Activated CD4-positive, alpha-beta memory T cell treated with anti-CD3 and anti-CD28 coated beads, Interleukin-2, amount 10 ng/mL, durations not matched to agents 7 days and 5 days (primary cell): ENCODE data around the gene INCENP. TPM values are rescaled to one million over a fixed set of nuclear protein-coding genes. Genes with fewer than 3 reads are reported as not detected.

ENCODE experiments used
- CTCF ChIA-PET: fragments of 350-600 bp; sonication (Branson Sonifier 250); formaldehyde crosslinking; loops from one replicate; lab custom pipeline; 2021; ENCODE audit warnings: antibody characterized with exemption, inconsistent platforms; lab: Charles Lee
- POLR2A ChIA-PET: fragments of 350-600 bp; sonication (Branson Sonifier 250); formaldehyde crosslinking; loops from one replicate; lab custom pipeline; 2021; ENCODE audit warnings: antibody characterized with exemption; lab: Charles Lee
- DNase-seq: peaks from one replicate; pipeline ENCODE4 v3.0.0-alpha.2; 2020
- H3K27ac Mint-ChIP-seq: one replicate; pipeline ENCODE4 v1.8.0; 2021; ENCODE audit warnings: mild to moderate bottlenecking, mixed read lengths
- H3K27me3 Mint-ChIP-seq: one replicate; pipeline ENCODE4 v1.8.0; 2021; ENCODE audit warnings: mixed read lengths
- H3K36me3 Mint-ChIP-seq: one replicate; pipeline ENCODE4 v1.8.0; 2021; ENCODE audit warnings: low read depth, mixed read lengths
- H3K4me1 Mint-ChIP-seq: one replicate; pipeline ENCODE4 v1.8.0; 2021; ENCODE audit warnings: mixed read lengths
- H3K4me3 Mint-ChIP-seq: one replicate; pipeline ENCODE4 v1.8.0; 2021; ENCODE audit warnings: mild to moderate bottlenecking, mixed read lengths
- H3K9me3 Mint-ChIP-seq: one replicate; pipeline ENCODE4 v1.8.0; 2021; ENCODE audit warnings: mixed read lengths
- total RNA-seq, 2 experiments: library from RNA; stranded (reverse); gene quantifications; one replicate each; pipeline ENCODE4 v1.2.3, GENCODE V29; 2021

Gene INCENP
- total RNA-seq, 2 experiments from 2014 or later: 156 to 169 TPM

- DNase-seq: no peak
- Mint-ChIP-seq H3K27ac (peak overlapping the region; percentile 74), H3K4me1 (peaks cover 16% of the 10 kb centered on the region), H3K9me3 (peaks cover 3% of the 10 kb centered on the region), H3K36me3 (no peaks in the 10 kb centered on the region), H3K27me3 (peaks cover 2% of the 10 kb centered on the region), H3K4me3 (peak overlapping the region; percentile 62)
- ChIA-PET POLR2A (no interaction called here), CTCF (interaction anchor here (1.0 to 5.6 kb wide), 6 partner anchors 25 to 308 kb away, joined by 3 to 144 read pairs (median 20); no protein-coding TSS in a partner anchor)
Measured at GRCh38 chr11:62105667-62106191, 18.1 kb upstream of the INCENP start.

- peaks cover 3% of the 10 kb centered on the region for H3K9me3 Mint-ChIP-seq
- ChIA-PET POLR2A (interaction anchor here (0.6 to 1.6 kb wide), 6 partner anchors 83 to 311 kb away, joined by 3 to 5 read pairs (median 3); partner anchors contain the start of gene FTH1), CTCF (interaction anchor here (0.6 to 5.6 kb wide), 42 partner anchors 10 to 772 kb away, joined by 3 to 144 read pairs (median 5); partner anchors contain the start of genes FEN1, FTH1, INCENP and TMEM258)
- no peak overlapping the region for H3K27ac Mint-ChIP-seq
- H3K27me3 Mint-ChIP-seq: peaks cover 2% of the 10 kb centered on the region
- peak; percentile 40 for DNase-seq
- H3K36me3 Mint-ChIP-seq: no peaks in the 10 kb centered on the region
- no peak overlapping the region for H3K4me3 Mint-ChIP-seq
- H3K4me1 Mint-ChIP-seq: peaks cover 18% of the 10 kb centered on the region
Measured at GRCh38 chr11:62108017-62108750, 15.6 kb upstream of the INCENP start.

DNA sequence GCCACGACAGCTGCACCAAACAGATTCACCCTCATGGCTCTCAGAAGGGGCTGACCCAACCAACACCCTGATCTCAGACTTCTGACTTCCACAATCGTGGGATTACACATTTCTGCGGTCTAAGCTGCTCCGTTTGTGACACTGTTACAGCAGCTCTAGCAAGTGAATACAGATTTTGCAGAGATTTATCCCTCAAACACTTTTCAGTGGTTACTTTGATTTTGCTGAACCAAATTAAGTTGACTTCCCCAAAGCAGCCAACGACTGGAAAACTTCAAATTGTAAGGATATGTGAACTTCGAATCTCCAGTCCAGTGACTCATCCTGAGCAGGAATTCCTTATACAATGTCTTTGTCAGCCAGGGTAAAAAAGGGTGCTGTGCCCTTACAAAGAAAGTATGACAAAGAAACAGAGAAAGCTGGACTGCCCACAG is 14.8 kb upstream of the INCENP start:
- Mint-ChIP-seq H3K4me1 (peaks cover 18% of the 10 kb centered on the region), H3K4me3 (no peak overlapping the region), H3K27me3 (peaks cover 2% of the 10 kb centered on the region), H3K9me3 (peaks cover 3% of the 10 kb centered on the region), H3K27ac (no peak overlapping the region), H3K36me3 (no peaks in the 10 kb centered on the region)
- DNase-seq: no peak
- ChIA-PET POLR2A (interaction anchor here (1.2 kb wide), 1 partner anchor 211 kb away, joined by 3 read pairs; no protein-coding TSS in a partner anchor), CTCF (interaction anchor here (0.7 to 5.6 kb wide), 22 partner anchors 15 to 376 kb away, joined by 3 to 144 read pairs (median 9); partner anchors contain the start of genes FEN1, FTH1, INCENP and TMEM258)

DNA sequence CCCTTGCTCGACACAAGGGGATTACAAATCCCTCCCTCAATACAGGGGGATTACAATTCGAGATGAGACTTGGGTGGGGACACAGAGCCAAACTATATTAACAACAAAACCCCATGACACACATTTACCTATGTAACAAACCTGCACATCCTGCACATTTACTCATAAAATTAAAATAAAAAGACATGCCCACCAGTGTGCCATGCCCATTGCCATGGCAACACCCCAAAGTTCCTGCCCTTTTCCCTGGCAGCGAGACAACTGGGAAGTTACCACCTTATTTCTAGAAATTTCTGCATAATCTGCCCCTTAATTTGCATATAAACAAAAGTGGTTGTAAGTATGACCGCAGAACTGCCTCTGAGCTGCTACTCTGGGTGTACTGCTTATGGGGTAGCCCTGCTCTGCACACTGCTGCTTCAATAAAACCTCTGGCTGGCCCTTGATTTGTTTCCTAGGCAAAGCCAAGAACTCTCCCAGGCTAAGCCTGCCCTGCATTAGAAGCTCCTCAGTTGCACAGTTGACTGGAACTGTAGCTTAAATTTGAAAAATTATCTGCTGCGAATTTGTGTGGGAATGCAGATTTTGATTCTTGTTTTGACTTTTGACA is 8.6 kb upstream of the INCENP start:
- Mint-ChIP-seq H3K4me3 (no peak overlapping the region), H3K27me3 (peaks cover 21% of the 10 kb centered on the region), H3K27ac (no peak overlapping the region), H3K9me3 (peaks cover 5% of the 10 kb centered on the region), H3K4me1 (peaks cover 2% of the 10 kb centered on the region), H3K36me3 (peaks cover 5% of the 10 kb centered on the region)
- POLR2A ChIA-PET: interaction anchor here (1.3 kb wide), 1 partner anchor 9 kb away, joined by 5 read pairs; the partner anchor contains the start of gene INCENP
- no peak for DNase-seq
- CTCF ChIA-PET: interaction anchor here (0.6 kb wide), 1 partner anchor 190 kb away, joined by 7 read pairs; no protein-coding TSS in a partner anchor

DNA sequence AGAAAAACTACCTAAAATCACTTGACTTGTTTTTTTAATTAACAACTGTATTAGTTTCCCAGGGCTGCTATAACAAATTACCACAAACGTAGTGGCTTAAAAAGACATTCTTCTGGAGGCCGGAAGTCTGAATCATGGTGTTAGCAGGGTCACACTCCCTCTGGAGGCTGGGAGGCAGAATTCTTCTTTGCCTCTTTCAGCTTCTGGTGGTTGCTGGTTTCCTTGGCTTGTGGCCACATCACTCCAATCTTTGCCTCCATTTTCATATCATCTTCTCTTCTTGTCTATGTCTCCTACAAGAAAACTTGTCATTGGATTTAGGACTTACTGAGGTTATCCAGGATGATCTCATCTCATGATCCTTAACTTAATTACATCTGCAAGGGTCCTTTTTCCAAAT is 7.4 kb upstream of the INCENP start:
- CTCF ChIA-PET: no interaction called here
- DNase-seq: no peak
- H3K27me3 Mint-ChIP-seq: peaks cover 21% of the 10 kb centered on the region
- no peak overlapping the region for H3K27ac Mint-ChIP-seq
- POLR2A ChIA-PET: no interaction called here
- no peak overlapping the region for H3K4me3 Mint-ChIP-seq
- peaks cover 5% of the 10 kb centered on the region for H3K36me3 Mint-ChIP-seq
- peaks cover 2% of the 10 kb centered on the region for H3K4me1 Mint-ChIP-seq
- peaks cover 5% of the 10 kb centered on the region for H3K9me3 Mint-ChIP-seq

DNA sequence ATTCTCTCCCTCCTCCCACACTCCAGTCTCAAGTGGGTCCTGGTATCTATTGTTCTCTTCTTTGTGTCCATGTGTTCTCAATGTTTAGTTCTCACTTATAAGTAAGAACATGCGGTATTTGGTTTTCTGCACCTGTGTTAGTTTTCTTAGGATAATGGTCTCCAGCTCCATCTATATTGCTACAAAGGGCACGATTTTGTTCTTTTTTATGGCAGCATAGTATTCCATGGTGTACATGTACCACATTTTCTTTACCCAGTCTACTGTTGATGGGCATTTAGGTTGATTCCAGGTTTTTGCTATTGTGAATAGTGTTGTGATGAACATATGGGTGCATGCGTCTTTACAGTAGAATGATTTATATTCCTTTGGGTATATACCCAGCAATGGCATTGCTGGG is 4.2 kb upstream of the INCENP start:
- Mint-ChIP-seq H3K27ac (no peak overlapping the region), H3K27me3 (peaks cover 21% of the 10 kb centered on the region), H3K4me3 (no peak overlapping the region), H3K4me1 (peaks cover 14% of the 10 kb centered on the region), H3K9me3 (peaks cover 5% of the 10 kb centered on the region), H3K36me3 (peaks cover 11% of the 10 kb centered on the region)
- no peak for DNase-seq
- ChIA-PET POLR2A (no interaction called here), CTCF (no interaction called here)

GRCh38 chr11:62120001-62120400 is 3.8 kb upstream of the INCENP start:
- POLR2A ChIA-PET: no interaction called here
- DNase-seq: no peak
- Mint-ChIP-seq H3K27me3 (peaks cover 18% of the 10 kb centered on the region), H3K9me3 (peaks cover 5% of the 10 kb centered on the region), H3K4me1 (peaks cover 17% of the 10 kb centered on the region), H3K36me3 (peaks cover 15% of the 10 kb centered on the region), H3K4me3 (no peak overlapping the region), H3K27ac (no peak overlapping the region)
- CTCF ChIA-PET: no interaction called here

DNA sequence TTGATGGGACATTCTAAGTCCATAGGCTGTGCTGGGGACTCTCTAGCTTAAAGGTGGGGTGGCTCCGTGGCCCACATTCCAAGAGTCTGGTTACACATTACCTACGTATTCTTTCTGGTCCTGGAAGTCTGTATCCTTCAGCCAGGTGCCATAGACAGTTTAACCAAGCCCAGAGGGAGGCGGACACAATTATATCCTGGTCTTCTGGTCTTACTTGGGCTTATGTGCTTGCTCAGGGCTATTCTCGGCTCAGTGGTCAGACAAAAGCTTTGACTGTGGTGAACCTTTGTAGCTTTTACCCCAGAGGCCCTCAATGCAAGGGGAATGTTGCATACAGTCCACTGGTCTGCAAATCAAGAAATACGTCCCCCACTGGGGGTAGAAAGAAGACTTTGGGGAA is 3.4 kb upstream of the INCENP start:
- Mint-ChIP-seq H3K4me1 (peaks cover 21% of the 10 kb centered on the region), H3K9me3 (peaks cover 5% of the 10 kb centered on the region), H3K27ac (no peak overlapping the region), H3K27me3 (peaks cover 15% of the 10 kb centered on the region), H3K36me3 (peaks cover 18% of the 10 kb centered on the region), H3K4me3 (no peak overlapping the region)
- CTCF ChIA-PET: interaction anchor here (0.6 kb wide), 1 partner anchor 113 kb away, joined by 3 read pairs; no protein-coding TSS in a partner anchor
- DNase-seq: no peak
- POLR2A ChIA-PET: no interaction called here

- Mint-ChIP-seq H3K4me1 (peaks cover 36% of the 10 kb centered on the region), H3K27me3 (peaks cover 8% of the 10 kb centered on the region), H3K4me3 (no peak overlapping the region), H3K36me3 (peaks cover 18% of the 10 kb centered on the region), H3K9me3 (no peaks in the 10 kb centered on the region), H3K27ac (no peak overlapping the region)
- ChIA-PET CTCF (no interaction called here), POLR2A (no interaction called here)
- no peak for DNase-seq
Measured at GRCh38 chr11:62122076-62122475, 1.7 kb upstream of the INCENP start.

DNA sequence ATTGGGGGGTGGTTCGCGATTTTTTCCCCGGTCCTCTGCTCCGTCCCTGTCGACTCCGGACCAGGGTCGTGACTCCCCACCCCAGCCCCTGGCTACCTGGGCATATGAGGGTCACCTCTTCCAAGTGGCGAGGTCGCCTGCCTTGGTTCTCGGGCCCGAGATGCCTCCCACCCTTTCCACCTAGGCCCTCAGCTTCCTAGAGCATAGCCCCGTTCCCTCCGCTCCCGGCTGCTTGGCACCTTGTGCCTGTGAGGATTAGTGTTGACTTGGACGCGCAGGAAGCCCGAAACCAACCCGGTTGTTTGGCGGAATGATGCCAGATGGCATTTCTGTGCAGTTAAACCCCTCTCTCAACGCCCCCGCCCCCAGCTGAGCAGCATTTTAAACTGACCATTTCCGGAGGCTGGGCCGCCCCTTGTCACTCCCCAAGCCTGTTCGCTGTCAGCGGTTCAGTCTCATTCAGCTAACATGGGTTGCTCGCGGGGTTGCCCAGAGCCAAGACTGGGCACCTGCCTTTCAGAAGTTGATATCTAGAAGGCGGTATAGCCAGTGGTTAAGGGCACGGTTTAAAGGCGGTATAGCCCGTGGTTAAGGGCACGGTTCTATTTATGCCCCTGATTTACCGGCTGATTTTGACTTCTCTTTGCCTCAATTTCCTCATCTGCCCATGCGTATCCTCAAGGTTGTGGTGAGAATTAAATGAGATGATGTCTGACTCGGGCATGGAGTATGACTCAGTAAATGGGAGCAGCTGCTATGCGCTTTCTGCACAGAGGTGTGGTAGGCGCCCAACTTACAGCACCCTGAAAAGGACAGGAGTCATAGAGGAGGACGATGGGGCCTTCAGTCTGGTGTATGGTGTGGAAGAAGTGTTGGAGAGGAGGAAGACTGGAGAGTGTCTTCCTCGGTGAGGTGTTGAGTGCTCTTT is 639 bp downstream of the INCENP start:
- Mint-ChIP-seq H3K4me1 (peaks cover 47% of the 10 kb centered on the region), H3K9me3 (no peaks in the 10 kb centered on the region), H3K36me3 (peaks cover 41% of the 10 kb centered on the region), H3K27me3 (peaks cover 3% of the 10 kb centered on the region), H3K27ac (peak overlapping the region; percentile 87), H3K4me3 (peak overlapping the region; percentile 93)
- ChIA-PET CTCF (interaction anchor here (1.0 to 3.2 kb wide), 7 partner anchors 9 to 332 kb away, joined by 3 to 11 read pairs (median 5); partner anchors contain the start of gene FEN1), POLR2A (interaction anchor here (0.8 to 2.8 kb wide), 11 partner anchors 9 to 331 kb away, joined by 3 to 14 read pairs (median 5); partner anchors contain the start of genes FEN1 and FTH1)
- peak; percentile 51 for DNase-seq

- no peak for DNase-seq
- H3K4me1 Mint-ChIP-seq: peaks cover 47% of the 10 kb centered on the region
- peak overlapping the region; percentile 87 for H3K27ac Mint-ChIP-seq
- H3K9me3 Mint-ChIP-seq: no peaks in the 10 kb centered on the region
- peak overlapping the region; percentile 93 for H3K4me3 Mint-ChIP-seq
- peaks cover 49% of the 10 kb centered on the region for H3K36me3 Mint-ChIP-seq
- no peaks in the 10 kb centered on the region for H3K27me3 Mint-ChIP-seq
- ChIA-PET CTCF (interaction anchor here (3.2 kb wide), 1 partner anchor 17 kb away, joined by 11 read pairs; no protein-coding TSS in a partner anchor), POLR2A (interaction anchor here (0.9 to 2.8 kb wide), 4 partner anchors 8 to 157 kb away, joined by 3 to 14 read pairs (median 6); partner anchors contain the start of gene FTH1)
Measured at GRCh38 chr11:62125316-62125715, 1.5 kb downstream of the INCENP start.

DNA sequence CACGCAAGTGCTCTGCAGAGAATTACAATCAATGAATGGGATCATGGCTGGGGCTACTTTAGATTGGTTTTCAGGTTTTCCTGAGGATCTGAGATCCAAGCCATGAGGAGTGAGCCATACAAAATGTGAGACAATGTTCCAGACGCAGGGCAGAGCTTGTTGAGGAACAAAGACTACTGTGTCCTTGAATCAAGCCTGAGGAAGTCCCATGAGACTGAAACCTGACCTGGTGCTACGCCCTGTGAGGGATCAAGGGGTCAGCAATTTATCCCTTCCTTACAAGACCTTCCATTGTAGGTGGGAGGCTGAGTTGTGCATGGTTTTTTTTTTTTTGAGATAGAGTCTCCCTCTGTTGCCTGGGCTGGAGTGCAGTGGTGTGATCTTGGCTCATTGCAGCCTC is 2.1 kb downstream of the INCENP start:
- POLR2A ChIA-PET: no interaction called here
- CTCF ChIA-PET: interaction anchor here (3.2 kb wide), 1 partner anchor 18 kb away, joined by 11 read pairs; no protein-coding TSS in a partner anchor
- no peak for DNase-seq

More for the DNA sequence above, 2.1 kb downstream of the INCENP start:
- Mint-ChIP-seq H3K4me1 (peaks cover 50% of the 10 kb centered on the region), H3K36me3 (peaks cover 55% of the 10 kb centered on the region), H3K27me3 (no peaks in the 10 kb centered on the region), H3K4me3 (peak overlapping the region; percentile 93), H3K9me3 (no peaks in the 10 kb centered on the region), H3K27ac (no peak overlapping the region)
